ENCODE results near the gene COL4A3.

Gene COL4A3

DNA sequence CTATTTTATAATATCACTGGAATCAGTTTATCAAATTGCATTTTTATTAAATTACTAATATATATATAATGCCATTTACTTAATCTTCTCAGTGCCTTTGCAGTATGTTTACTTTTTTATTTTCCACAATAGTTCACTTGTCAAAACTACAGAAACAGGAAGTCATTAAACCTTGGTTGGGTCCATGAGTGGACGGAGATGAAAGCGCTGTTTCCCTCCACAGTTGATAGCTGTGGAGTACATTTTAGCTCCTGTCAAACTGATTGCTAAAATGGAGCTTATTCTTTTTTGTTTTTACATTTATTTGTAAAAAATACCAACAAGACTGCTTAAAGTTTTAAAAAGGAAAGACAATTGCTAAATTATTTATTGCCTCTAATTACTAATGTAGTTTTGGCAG, 179.8 kb downstream of the COL4A3 start:
- no peak for DNase-seq (ENCODE audit: low spot score)

DNA sequence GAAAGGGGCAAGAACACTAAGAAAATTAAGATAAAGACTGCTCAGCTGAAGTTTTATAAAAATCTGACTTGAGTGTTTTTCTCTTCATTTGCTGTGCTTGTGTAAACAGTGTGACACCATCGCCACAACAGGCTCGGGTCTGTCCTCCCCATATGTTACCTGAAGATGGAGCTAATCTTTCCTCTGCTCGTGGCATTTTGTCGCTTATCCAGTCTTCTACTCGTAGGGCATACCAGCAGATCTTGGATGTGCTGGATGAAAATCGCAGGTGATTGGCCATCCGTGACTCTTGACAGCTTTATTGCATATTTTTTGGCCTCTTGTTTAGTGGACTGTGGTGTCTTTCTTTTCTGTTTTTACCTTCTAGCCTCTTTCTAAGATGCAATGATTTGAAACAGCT, 182.7 kb downstream of the COL4A3 start:
- no peak for DNase-seq (ENCODE audit: low spot score)

GRCh38 chr2:227348324-227348723, 183.9 kb downstream of the COL4A3 start:
- DNase-seq (ENCODE audit: low spot score), result no peak

DNA sequence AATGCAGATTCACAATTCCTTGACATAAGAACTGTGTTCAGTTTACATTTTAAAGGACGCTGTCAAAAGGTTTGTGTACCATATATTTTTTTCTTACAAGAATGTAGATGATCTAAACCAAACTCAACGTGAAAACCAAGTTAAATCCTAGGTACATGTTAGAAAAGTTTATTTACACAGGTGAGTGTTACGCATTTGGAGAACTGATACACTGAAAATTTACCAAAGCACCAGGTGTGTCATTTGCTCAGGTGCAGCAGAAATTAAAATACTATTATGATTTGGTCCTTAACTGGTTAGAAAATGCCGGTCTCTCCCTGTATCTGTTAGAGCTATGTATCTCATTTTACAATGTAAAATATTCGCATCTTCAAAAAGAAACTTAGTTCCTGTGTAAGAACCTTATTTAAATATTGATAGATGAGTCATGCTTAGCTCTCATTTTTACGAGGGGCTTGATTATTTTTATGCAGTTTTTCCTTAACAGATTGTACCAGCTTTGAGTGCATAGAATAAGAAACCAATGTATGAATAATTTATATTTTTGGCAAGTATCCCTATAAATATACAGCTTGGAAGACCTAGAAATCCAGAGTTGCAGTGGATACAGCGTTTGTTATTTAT, 185.7 kb downstream of the COL4A3 start:
- no peak for DNase-seq (ENCODE audit: low spot score)

DNA sequence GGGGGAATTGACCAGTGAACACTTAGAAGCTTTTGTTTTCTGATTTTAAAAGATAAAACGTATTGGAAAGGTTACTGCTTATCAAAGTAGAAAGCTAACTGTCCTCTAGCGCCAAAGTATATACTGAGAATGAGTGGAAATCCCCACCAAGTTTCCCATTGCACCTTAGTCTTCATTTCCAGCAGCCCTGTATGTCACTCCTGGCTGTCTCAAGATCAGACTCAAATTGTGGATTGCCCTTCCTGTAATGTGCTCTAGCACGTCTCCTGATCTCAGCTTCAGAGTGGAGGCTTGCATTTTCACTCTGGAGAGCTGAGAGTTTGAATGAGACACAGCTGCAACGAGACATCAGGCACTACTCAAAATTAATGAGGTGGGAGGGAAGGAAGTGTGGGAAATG, 187.2 kb downstream of the COL4A3 start:
- no peak for DNase-seq (ENCODE audit: low spot score)

DNA sequence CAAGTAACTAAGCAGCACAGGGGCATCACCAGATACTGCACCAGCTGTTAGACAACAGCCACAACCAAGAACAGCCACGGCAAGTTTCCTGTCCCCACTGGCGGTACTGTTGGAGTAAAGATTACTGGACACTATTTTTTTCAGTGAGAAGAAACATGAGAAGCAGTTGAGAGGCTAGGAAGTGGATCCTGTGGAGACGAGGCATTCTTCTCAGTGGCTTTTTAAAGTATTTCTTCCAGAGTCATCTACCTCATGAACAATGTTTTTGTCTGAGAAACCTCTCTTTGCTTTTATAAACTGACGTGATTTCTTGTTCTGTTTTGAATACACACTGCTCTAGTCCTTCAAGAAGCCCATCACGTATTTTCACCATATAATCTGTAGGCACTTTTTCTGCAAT, 195.9 kb downstream of the COL4A3 start:
- no peak for DNase-seq (ENCODE audit: low spot score)

GRCh38 chr2:227363756-227364155, 199.3 kb downstream of the COL4A3 start:
- peak; percentile 32 for DNase-seq (ENCODE audit: low spot score)
